ENCODE results near the gene C2orf92. TPM values are rescaled to one million over a fixed set of nuclear protein-coding genes. Genes with fewer than 3 reads are reported as not detected.

The C2orf92 gene
- total RNA-seq, 2 donors from 2014 or later = 12.0 to 51.2 TPM

GRCh38 chr2:97741251-97741650 is 71.7 kb downstream of the C2orf92 start:
- Mint-ChIP-seq H3K4me1 (peaks cover 44% of the 10 kb centered on the region), H3K27me3 (no peaks in the 10 kb centered on the region), H3K36me3 (ENCODE audit: low read depth) (peaks cover 64% of the 10 kb centered on the region), H3K9me3 (no peaks in the 10 kb centered on the region), H3K4me3 (peak overlapping the region; percentile 50), H3K27ac (peak overlapping the region; percentile 49)
- ATAC-seq (replicated peaks) = no peak

- no peak for ATAC-seq (replicated peaks)
- Mint-ChIP-seq H3K4me1 (peaks cover 45% of the 10 kb centered on the region), H3K27ac (peak overlapping the region; percentile 22), H3K4me3 (peak overlapping the region; percentile 50), H3K36me3 (ENCODE audit: low read depth) (peaks cover 59% of the 10 kb centered on the region), H3K27me3 (no peaks in the 10 kb centered on the region), H3K9me3 (no peaks in the 10 kb centered on the region)
These were observed 72.2 kb downstream of the C2orf92 start for GRCh38 chr2:97741686-97742085.

GRCh38 chr2:97742381-97742847 is 72.9 kb downstream of the C2orf92 start:
- Mint-ChIP-seq H3K4me1 (peaks cover 47% of the 10 kb centered on the region), H3K27me3 (no peaks in the 10 kb centered on the region), H3K36me3 (ENCODE audit: low read depth) (peaks cover 52% of the 10 kb centered on the region), H3K4me3 (peak overlapping the region; percentile 50), H3K27ac (peak overlapping the region; percentile 22), H3K9me3 (no peaks in the 10 kb centered on the region)
- ATAC-seq (replicated peaks) = peak; percentile 85

DNA sequence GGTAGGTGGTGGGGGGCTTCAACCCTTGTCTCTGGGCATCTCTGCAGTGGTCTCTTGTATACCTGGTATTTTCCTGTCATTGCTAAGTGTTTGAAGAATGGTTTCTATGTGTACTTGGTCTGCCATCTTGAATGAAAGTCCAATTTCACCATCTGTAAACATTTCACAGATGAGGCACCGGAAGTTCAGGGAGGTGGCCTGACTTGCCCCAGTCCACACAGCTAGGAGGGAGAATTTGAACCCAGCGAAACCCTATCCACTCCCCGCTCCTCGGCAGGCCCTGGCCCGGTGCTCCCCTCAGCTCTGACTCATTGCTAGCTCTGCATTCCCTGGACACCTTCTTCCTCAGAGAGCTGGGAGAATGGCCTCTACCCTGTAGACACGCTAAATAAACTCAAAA is 74.4 kb downstream of the C2orf92 start:
- Mint-ChIP-seq H3K36me3 (ENCODE audit: low read depth) (peaks cover 37% of the 10 kb centered on the region), H3K27ac (peak overlapping the region; percentile 31), H3K9me3 (no peaks in the 10 kb centered on the region), H3K27me3 (no peaks in the 10 kb centered on the region), H3K4me3 (peak overlapping the region; percentile 19), H3K4me1 (peaks cover 50% of the 10 kb centered on the region)
- ATAC-seq (replicated peaks) = no peak

- Mint-ChIP-seq H3K4me1 (peaks cover 48% of the 10 kb centered on the region), H3K27ac (peak overlapping the region; percentile 8), H3K27me3 (no peaks in the 10 kb centered on the region), H3K36me3 (ENCODE audit: low read depth) (peaks cover 30% of the 10 kb centered on the region), H3K4me3 (peak overlapping the region; percentile 33), H3K9me3 (no peaks in the 10 kb centered on the region)
- peak; percentile 83 for ATAC-seq (replicated peaks)
These were observed 76.1 kb downstream of the C2orf92 start for GRCh38 chr2:97745474-97746174.

- ATAC-seq (replicated peaks) = peak; percentile 43
- H3K27me3 Mint-ChIP-seq = no peaks in the 10 kb centered on the region
These were observed 77.8 kb downstream of the C2orf92 start for GRCh38 chr2:97747285-97747684.

GRCh38 chr2:97747716-97748115 is 78.2 kb downstream of the C2orf92 start:
- H3K36me3 Mint-ChIP-seq (ENCODE audit: low read depth) = peaks cover 21% of the 10 kb centered on the region
- no peak overlapping the region for H3K27ac Mint-ChIP-seq
- H3K27me3 Mint-ChIP-seq = no peaks in the 10 kb centered on the region
- no peak overlapping the region for H3K4me3 Mint-ChIP-seq
- peaks cover 32% of the 10 kb centered on the region for H3K4me1 Mint-ChIP-seq
- ATAC-seq (replicated peaks) = no peak
- no peaks in the 10 kb centered on the region for H3K9me3 Mint-ChIP-seq

More at GRCh38 chr2:97747285-97747684, 77.8 kb downstream of the C2orf92 start:
- peaks cover 21% of the 10 kb centered on the region for H3K36me3 Mint-ChIP-seq (ENCODE audit: low read depth)
- no peak overlapping the region for H3K27ac Mint-ChIP-seq
- peaks cover 36% of the 10 kb centered on the region for H3K4me1 Mint-ChIP-seq
- no peak overlapping the region for H3K4me3 Mint-ChIP-seq
- H3K9me3 Mint-ChIP-seq = no peaks in the 10 kb centered on the region

- H3K4me1 Mint-ChIP-seq = peaks cover 21% of the 10 kb centered on the region
- no peaks in the 10 kb centered on the region for H3K9me3 Mint-ChIP-seq
- no peaks in the 10 kb centered on the region for H3K27me3 Mint-ChIP-seq
- no peak for ATAC-seq (replicated peaks)
- no peak overlapping the region for H3K27ac Mint-ChIP-seq
- no peak overlapping the region for H3K4me3 Mint-ChIP-seq
- peaks cover 9% of the 10 kb centered on the region for H3K36me3 Mint-ChIP-seq (ENCODE audit: low read depth)
These were observed 80.1 kb downstream of the C2orf92 start for GRCh38 chr2:97749581-97749980.

- Mint-ChIP-seq H3K27ac (no peak overlapping the region), H3K36me3 (ENCODE audit: low read depth) (peaks cover 14% of the 10 kb centered on the region), H3K9me3 (no peaks in the 10 kb centered on the region), H3K27me3 (no peaks in the 10 kb centered on the region), H3K4me3 (no peak overlapping the region), H3K4me1 (peaks cover 21% of the 10 kb centered on the region)
- ATAC-seq (replicated peaks) = no peak
These were observed 80.5 kb downstream of the C2orf92 start for GRCh38 chr2:97750017-97750416.

DNA sequence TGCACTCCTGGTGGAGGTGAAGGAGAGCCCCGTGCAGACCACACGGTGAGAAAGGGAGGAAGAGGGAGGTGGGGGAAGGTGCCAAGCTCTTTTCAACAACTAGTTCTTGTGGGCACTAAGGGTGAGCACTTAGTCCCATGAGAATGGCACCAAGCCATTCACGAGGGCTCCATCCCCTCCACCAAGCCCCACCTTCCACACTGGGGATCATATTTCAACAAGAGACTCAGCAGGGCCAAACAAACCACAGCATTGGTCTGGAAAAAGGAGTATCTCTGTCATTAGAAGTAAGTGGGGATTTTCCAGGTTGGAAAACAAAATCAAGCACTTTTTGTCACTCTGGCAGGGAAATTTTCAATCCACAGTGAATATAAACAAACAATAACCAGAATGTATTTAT is 82.2 kb downstream of the C2orf92 start:
- Mint-ChIP-seq H3K36me3 (ENCODE audit: low read depth) (peaks cover 20% of the 10 kb centered on the region), H3K4me1 (peaks cover 9% of the 10 kb centered on the region), H3K27me3 (no peaks in the 10 kb centered on the region), H3K4me3 (no peak overlapping the region), H3K27ac (peak overlapping the region; percentile 67), H3K9me3 (no peaks in the 10 kb centered on the region)
- ATAC-seq (replicated peaks) = no peak

Other genes starting within 250 kb of the C2orf92 start
- 10 to 100 TPM; 48.6 to 53.0 TPM for gene ANKRD36B, start 79.8 kb upstream of the C2orf92 start, total RNA-seq
- 100 to 1,000 TPM; 218 to 235 TPM for gene COX5B, start 23.7 kb upstream of the C2orf92 start, total RNA-seq
- gene ACTR1B, start 5.7 kb upstream of the C2orf92 start, total RNA-seq = 100 to 1,000 TPM in 1 of 2 donors, 10 to 100 TPM in 1; 68.7 to 148 TPM
- gene ZAP70, start 43.9 kb downstream of the C2orf92 start, total RNA-seq = 100 to 1,000 TPM; 176 to 233 TPM